GM23248 (cell line): Measurements from ENCODE around the gene SH3RF1. TPM values are rescaled to one million over a fixed set of nuclear protein-coding genes. Genes with fewer than 3 reads are reported as not detected.

Source experiments
- DNase-seq: peaks from one replicate; pipeline ENCODE4 v3.0.0-alpha.2; 2015
- H2AFZ ChIP-seq: fragments of 200-600 bp; sonication (generic); 2 replicates; pipeline ENCODE4 v1.6.1; 2016; ENCODE audit warnings: antibody characterized with exemption
- H3F3A ChIP-seq: fragments of 200-600 bp; sonication (generic); 2 replicates; pipeline ENCODE4 v1.6.1; 2016; ENCODE audit warnings: mild to moderate bottlenecking, antibody characterized with exemption, mixed run types; ENCODE audit not compliant: insufficient read depth
- H3K27ac ChIP-seq: fragments of 200-600 bp; sonication (generic); 2 replicates; pipeline ENCODE4 v1.5.1; 2016; ENCODE audit warnings: mild to moderate bottlenecking
- H3K27me3 ChIP-seq: fragments of 200-600 bp; sonication (generic); replicated peaks from 2 replicates; pipeline ENCODE4 v1.6.1; 2016; ENCODE audit warnings: mild to moderate bottlenecking; ENCODE audit not compliant: insufficient read depth
- H3K36me3 ChIP-seq: fragments of 200-600 bp; sonication (generic); 2 replicates; pipeline ENCODE4 v1.6.1; 2016; ENCODE audit warnings: low read depth, mild to moderate bottlenecking
- H3K4me1 ChIP-seq: fragments of 200-600 bp; sonication (generic); 2 replicates; pipeline ENCODE4 v1.6.1; 2016; ENCODE audit warnings: mild to moderate bottlenecking; ENCODE audit not compliant: insufficient read depth
- H3K4me2 ChIP-seq: fragments of 200-600 bp; sonication (generic); one replicate; pipeline ENCODE4 v1.6.1; 2016; ENCODE audit warnings: mild to moderate bottlenecking; ENCODE audit not compliant: unreplicated experiment
- H3K4me3 ChIP-seq: fragments of 200-600 bp; sonication (generic); 2 replicates; pipeline ENCODE4 v1.5.1; 2016; ENCODE audit warnings: mild to moderate bottlenecking
- H3K79me2 ChIP-seq: fragments of 200-600 bp; sonication (generic); 2 replicates; pipeline ENCODE4 v1.6.1; 2016; ENCODE audit warnings: mild to moderate bottlenecking; ENCODE audit not compliant: insufficient read depth
- H3K9ac ChIP-seq: fragments of 200-600 bp; sonication (generic); 2 replicates; pipeline ENCODE4 v1.6.1; 2016; ENCODE audit warnings: mild to moderate bottlenecking
- H3K9me2 ChIP-seq: fragments of 200-600 bp; sonication (generic); 2 replicates; pipeline ENCODE4 v1.6.1; 2016; ENCODE audit warnings: mixed run types, mild to moderate bottlenecking, moderate library complexity; ENCODE audit not compliant: insufficient read depth
- H3K9me3 ChIP-seq: fragments of 200-600 bp; sonication (generic); one replicate; pipeline ENCODE4 v1.6.1; 2017; ENCODE audit warnings: low read depth
- H4K20me1 ChIP-seq: fragments of 200-600 bp; sonication (generic); 2 replicates; pipeline ENCODE4 v1.6.0; 2016; ENCODE audit not compliant: insufficient read depth
- EZH2 ChIP-seq: fragments of 200-600 bp; sonication (generic); IDR thresholded peaks from 2 replicates; pipeline ENCODE4 v1.6.1; 2018; ENCODE audit warnings: antibody characterized with exemption, mild to moderate bottlenecking; ENCODE audit not compliant: insufficient read depth, poor library complexity, severe bottlenecking
- EZH2phosphoT487 ChIP-seq: fragments of 200-600 bp; sonication (generic); IDR thresholded peaks from 2 replicates; pipeline ENCODE4 v1.6.1; 2018; ENCODE audit warnings: antibody characterized with exemption, moderate library complexity, mild to moderate bottlenecking, low read depth; ENCODE audit not compliant: insufficient read depth
- WGBS, 2 experiments: methylation state at CpG; one replicate each; pipeline ENCODE4 v1.1.6; 2015 to 2017; ENCODE audit warnings: low lambda C conversion rate in 2 of 2, low coverage in 1 of 2; ENCODE audit errors: missing lambda C conversion rate in 2 of 2; 5-methylcytosine and 5-hydroxymethylcytosine counted together
- in situ Hi-C: fragments of 300-500 bp; cut with MboI; formaldehyde crosslinking; loops from 2 replicates; pipeline ENCODE4 v1.15.0; 2020
- polyA plus RNA-seq: library from polyadenylated mRNA; unstranded; fragments of >200 nt; fragmentation: Nextera tagmentation; extraction: Ambion mirVana; gene quantifications from 2 replicates; pipeline ENCODE4 v1.2.1, GENCODE V29; 2016
- total RNA-seq: library from RNA; depleted of rRNA; stranded (reverse); fragments of >200 nt; shearing (Covaris generic); gene quantifications from 2 replicates; pipeline ENCODE4 v1.2.3, GENCODE V29; 2014

SH3RF1 gene
- total and polyA plus RNA-seq, 2 experiments from 2014 or later: 28.3 to 55.5 TPM

DNA sequence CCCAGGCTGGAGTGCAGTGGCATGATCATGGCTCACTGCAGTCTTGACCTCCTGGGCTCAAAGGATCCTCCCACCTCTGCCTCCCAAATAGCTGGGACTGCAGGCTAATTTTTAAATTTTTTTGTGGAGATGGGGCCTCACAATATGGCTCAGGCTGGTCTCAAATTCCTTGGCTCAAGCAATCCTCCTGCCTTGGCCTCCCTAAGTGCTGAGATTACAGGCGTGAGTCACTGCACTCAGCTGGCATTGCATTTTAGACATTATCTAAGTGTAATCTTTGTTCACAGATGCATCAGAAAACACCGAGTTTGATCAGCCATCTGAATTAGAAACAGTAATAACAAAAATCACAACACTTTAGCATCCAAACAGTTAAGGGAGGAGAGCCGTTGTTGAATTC is 207.3 kb downstream of the SH3RF1 start:
- Histone ChIP-seq H3K9ac (no peak overlapping the region), H3K36me3 (no peaks in the 10 kb centered on the region), H3K9me3 (no peaks in the 10 kb centered on the region), H3K27ac (peak overlapping the region; percentile 46; the same call in 1 of the 2 replicates), H3K4me1 (peaks cover 52% of the 10 kb centered on the region), H3K4me2 (peak overlapping the region; percentile 39), H4K20me1 (no peaks in the 10 kb centered on the region), H3K79me2 (no peaks in the 10 kb centered on the region), H3K27me3 (no peaks in the 10 kb centered on the region), H3K4me3 (no peak overlapping the region), H3K9me2 (no peaks in the 10 kb centered on the region), H3F3A (peaks cover 36% of the 10 kb centered on the region), H2AFZ (0 out of 2 replicates have a peak overlapping the region, but pooled peaks have one; percentile 2)
- in situ Hi-C loops: no loop called here
- 53 to 55% methylated on average over 3 of the region's 3 CpGs for WGBS, 2 experiments
- no peak for DNase-seq
- TF ChIP-seq EZH2 (no peak), EZH2phosphoT487 (no peak)

DNA sequence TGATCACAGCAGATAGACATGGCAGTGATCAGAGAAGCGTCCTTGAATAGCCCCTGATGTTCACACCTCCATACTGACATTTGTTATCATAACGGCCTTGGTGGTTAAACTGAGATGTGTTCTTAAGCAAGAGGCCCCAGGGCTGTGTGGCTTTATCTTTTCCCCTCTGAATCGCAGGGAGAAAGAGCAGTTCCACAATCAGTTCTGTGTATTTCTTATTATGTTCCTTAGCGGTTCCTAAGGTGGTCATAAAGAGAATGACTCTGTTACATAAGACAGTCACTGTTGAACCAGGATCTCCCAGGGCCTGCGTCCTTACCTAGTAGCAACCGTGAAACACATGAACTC is 207.9 kb downstream of the SH3RF1 start:
- Histone ChIP-seq H2AFZ (peak overlapping the region; percentile 55), H3K4me1 (peaks cover 52% of the 10 kb centered on the region), H3K4me2 (peak overlapping the region; percentile 61), H3K27ac (peak overlapping the region; percentile 43), H3K36me3 (no peaks in the 10 kb centered on the region), H3K79me2 (no peaks in the 10 kb centered on the region), H3K27me3 (no peaks in the 10 kb centered on the region), H3K9me2 (no peaks in the 10 kb centered on the region), H3K9ac (peak overlapping the region; percentile 21; the same call in 1 of the 2 replicates), H3K4me3 (peak overlapping the region; percentile 34), H4K20me1 (no peaks in the 10 kb centered on the region), H3K9me3 (no peaks in the 10 kb centered on the region), H3F3A (peaks cover 36% of the 10 kb centered on the region)
- in situ Hi-C loops: no loop called here
- TF ChIP-seq EZH2: no peak
- TF ChIP-seq EZH2phosphoT487: no peak
- peak; percentile 38 for DNase-seq
- 20 to 25% methylated on average over 6 of the region's 6 CpGs for WGBS, 2 experiments

DNA sequence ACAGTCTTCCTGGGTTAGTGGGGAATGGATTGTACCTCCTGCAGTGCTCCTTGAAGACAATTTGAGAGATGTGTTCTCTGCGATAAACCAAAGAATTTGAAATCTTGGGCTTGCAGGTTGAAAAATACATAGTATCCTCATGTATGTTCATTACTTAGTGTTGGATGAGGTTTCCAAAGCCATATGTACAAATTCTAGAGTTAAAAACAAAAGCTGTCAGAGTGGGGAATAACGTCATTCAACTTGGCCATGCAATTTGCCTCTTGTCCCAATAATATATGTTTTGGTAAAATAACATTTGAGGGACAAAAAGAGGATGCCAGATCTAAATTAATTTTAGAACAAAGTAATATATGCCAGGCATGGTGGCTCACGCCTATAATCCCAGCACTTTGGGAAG is 209.4 kb downstream of the SH3RF1 start:
- Histone ChIP-seq H3K4me2 (no peak overlapping the region), H3K27me3 (no peaks in the 10 kb centered on the region), H3K4me3 (no peak overlapping the region), H3K9ac (no peak overlapping the region), H3K9me3 (no peaks in the 10 kb centered on the region), H4K20me1 (no peaks in the 10 kb centered on the region), H3K79me2 (no peaks in the 10 kb centered on the region), H3K36me3 (no peaks in the 10 kb centered on the region), H3K27ac (no peak overlapping the region), H2AFZ (no peak overlapping the region), H3K9me2 (no peaks in the 10 kb centered on the region), H3F3A (peaks cover 36% of the 10 kb centered on the region), H3K4me1 (peaks cover 52% of the 10 kb centered on the region)
- no peak for DNase-seq
- in situ Hi-C loops: no loop called here
- TF ChIP-seq EZH2: no peak
- TF ChIP-seq EZH2phosphoT487: no peak
- 79 to 82% methylated on average over 3 of the region's 3 CpGs for WGBS, 2 experiments

DNA sequence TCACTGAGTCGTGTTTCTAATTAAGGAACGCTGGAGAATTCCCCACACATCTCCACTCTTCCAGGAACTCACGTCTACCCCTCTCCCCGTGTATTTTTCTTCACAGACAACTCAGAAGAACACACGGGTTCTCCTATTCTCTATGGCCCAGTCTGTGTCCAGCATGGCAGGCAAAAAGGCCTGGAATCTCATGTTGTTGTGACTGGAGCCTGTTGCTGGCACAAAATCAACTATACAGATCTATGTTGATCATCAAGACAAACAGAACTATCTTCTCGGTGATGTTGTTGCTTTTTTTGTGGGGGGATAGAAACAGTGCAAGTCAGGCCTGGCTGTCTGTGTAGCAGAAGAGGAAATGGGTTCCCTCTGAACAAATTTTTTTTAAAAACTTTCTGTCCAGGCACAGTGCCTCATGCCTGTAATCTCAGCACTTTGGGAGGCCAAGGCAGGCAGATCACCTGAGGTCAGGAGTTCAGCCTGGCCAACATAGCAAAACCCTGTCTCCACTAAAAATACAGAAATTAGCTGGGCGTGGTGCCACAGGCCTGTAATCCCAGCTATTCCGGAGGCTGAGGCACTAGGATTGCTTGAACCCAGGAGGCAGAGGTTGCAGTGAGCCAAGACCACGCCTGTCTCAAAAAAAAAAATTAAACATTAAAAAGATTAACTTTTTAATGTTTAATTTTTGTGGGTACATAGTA is 210.2 kb downstream of the SH3RF1 start:
- peak overlapping the region; percentile 69 for H3K9ac ChIP-seq
- TF ChIP-seq EZH2 (no peak), EZH2phosphoT487 (no peak)
- H3K4me2 ChIP-seq: peak overlapping the region; percentile 84
- 21 to 32% methylated on average over 9 of the region's 9 CpGs for whole genome bisulfite sequencing, 2 experiments
- in situ Hi-C loops: no loop called here
- H3K4me1 ChIP-seq: peaks cover 52% of the 10 kb centered on the region
- H3F3A ChIP-seq: peaks cover 36% of the 10 kb centered on the region
- H3K79me2 ChIP-seq: no peaks in the 10 kb centered on the region
- H3K9me2 ChIP-seq: no peaks in the 10 kb centered on the region
- no peaks in the 10 kb centered on the region for H4K20me1 ChIP-seq
- no peaks in the 10 kb centered on the region for H3K27me3 ChIP-seq
- H3K27ac ChIP-seq: peak overlapping the region; percentile 68
- no peaks in the 10 kb centered on the region for H3K36me3 ChIP-seq
- peak; percentile 60 for DNase-seq
- peak overlapping the region; percentile 94 for H2AFZ ChIP-seq
- H3K9me3 ChIP-seq: no peaks in the 10 kb centered on the region
- H3K4me3 ChIP-seq: peak overlapping the region; percentile 60; the same call in 1 of the 2 replicates
